Fibroblast of skin of scalp (primary cell): Measurements from ENCODE around the gene PDCD7.
"Not testable (repeated sequence)": the region's sequence is repeated elsewhere in the genome, so short reads cannot be mapped to it uniquely, and the experiment has no call there.

Experiments
- DNase-seq: peaks from one replicate; pipeline ENCODE4 v3.0.0-alpha.2; 2013

The PDCD7 gene

GRCh38 chr15:65115542-65115941, 18.1 kb downstream of the PDCD7 start:
- DNase-seq, result no peak

- DNase-seq, result no peak
These were observed 18.5 kb downstream of the PDCD7 start, which contains the start of gene UBAP1L for GRCh38 chr15:65115086-65115485. TSS of gene UBAP1L (minus strand) at chr15:65115200. CDS start at chr15:65106215, 8,985 bp downstream.

DNA sequence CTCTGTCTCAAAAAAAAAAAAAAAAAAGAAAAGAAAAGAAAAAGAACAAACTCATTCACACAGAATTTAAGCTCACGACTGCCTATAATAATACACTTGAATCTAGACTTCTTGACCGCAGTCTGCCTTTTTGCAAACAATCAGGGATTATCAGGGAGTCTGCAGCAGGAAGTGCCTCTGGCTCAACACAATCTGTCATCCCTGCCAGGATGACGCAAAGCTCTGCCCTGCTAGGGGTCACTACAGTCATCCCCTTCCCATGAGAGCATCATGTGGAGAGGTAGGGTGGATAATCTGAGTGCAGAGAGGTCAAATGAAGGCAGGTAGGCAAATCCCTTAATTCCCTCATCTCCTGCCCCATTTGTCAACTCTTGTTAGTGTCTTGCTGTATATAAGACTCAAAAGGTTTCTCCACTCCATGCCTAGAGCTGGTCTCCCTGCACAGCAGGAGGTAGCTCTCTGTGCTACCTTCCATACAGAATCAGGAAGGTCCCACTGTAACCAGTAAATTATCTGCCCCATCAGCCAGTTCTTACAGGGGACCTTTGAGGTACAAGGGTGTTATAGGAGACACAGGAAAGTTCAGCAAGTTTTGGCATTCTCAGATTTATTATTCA, 22.8 kb downstream of the PDCD7 start:
- DNase-seq, result peak; percentile 18

DNA sequence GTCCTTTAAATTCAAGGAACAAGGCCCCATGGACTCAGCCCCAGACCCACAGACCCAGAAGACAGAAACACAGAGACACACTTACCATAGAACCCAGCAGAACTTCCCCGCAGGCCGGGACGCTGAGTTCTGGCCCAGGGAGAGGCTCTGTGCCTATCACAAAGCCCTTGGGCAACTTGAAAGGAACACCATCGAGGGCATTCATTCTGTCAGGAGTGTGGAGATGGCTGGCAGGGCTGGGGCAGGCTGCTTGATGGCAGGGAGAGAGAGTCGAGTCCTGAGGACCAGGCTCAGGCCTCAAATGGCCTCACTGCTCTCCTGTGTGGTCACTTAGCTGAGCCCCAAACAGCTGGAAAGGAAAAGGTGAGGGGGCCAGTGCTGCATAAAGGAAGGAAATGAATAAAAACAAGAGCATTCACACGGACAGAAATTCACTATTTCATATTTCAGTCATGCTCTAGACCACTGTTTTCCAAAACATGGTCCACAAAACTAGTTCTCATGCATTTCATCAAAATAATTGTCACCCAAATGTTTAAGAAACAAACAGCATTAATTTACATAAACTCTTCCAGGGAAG, 27.5 kb downstream of the PDCD7 start:
- no peak for DNase-seq

DNA sequence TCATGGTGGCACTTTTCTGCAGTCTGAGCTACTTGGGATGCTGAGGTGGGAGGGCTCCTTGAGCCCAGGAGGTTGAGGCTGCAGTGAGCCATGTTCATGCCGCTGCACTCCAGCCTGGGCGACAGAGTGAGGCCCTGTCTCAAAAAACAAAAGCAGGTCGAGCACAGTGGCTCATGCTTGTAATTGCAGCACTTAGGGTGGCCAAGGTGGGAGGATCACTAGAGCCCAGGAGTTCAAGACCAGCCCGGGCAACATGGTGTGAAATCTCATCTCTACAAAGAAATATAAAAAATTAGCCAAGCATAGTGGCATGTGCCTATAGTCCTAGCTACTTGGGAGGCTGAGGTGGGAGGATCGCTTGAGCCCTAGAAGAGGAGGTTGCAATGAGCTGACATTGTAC, 28.6 kb downstream of the PDCD7 start:
- DNase-seq, result no peak

DNA sequence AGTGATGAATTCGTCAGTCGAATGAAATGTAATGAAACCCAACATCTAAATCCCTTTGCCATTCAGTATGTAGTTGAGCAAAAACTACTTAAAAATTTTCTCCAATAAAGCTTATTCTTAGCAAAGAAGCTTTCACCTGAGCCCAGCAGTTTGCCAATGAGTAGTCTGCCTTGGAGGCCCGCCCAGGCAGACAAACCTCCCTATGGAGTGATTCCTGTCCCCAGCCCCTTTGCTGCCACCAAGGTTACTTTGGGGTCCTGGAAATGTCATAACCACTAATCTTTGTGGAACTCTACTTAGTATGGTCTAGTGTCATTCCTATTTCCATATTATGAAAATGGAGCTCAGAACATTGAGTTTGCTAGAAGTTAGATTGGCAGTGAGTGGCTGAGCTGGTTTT, 30.7 kb downstream of the PDCD7 start:
- DNase-seq, result no peak

DNA sequence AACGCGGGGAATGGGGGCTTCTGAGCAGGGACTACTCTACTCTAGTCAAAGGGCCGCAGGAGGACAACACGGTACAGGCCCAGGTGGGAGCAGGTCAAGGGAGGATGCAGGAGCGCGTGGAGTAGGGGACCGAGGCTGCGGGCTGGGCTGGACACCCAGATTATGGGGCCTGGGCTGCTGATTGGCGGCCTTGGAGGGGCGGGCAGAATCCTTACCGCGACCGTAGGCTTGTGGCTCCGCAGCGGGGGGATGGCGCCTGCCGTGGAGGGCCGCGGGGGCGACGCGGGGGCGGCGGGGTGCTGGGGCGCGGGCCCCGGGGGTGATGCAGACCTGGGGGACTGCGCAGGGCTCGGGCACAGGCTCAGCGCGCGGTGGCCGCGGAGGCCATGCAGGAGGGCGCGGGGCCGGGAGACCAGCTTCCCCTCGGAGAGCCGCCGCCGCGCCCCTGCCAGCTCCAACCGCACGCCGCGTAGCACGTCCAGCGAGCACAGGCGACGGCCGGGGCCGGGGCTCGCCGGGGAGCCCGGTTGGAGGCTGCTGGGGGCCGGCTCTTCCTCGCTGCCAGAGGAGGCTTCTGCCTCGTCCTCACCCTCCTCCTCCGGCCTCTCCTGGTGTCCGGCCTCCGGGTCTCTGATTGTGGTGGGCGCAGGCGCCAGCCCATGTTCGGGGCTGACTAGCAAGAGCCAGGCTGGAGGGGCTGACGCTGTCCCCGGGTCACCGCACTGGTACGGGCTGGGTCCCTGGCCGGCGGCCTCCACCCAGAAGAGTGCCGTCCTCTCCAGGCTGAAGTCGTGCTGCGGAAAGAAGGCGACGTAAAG, 31.5 kb downstream of the PDCD7 start:
- no peak for DNase-seq

GRCh38 chr15:65101411-65101890, 32.2 kb downstream of the PDCD7 start:
- DNase-seq, result peak; percentile 68

DNA sequence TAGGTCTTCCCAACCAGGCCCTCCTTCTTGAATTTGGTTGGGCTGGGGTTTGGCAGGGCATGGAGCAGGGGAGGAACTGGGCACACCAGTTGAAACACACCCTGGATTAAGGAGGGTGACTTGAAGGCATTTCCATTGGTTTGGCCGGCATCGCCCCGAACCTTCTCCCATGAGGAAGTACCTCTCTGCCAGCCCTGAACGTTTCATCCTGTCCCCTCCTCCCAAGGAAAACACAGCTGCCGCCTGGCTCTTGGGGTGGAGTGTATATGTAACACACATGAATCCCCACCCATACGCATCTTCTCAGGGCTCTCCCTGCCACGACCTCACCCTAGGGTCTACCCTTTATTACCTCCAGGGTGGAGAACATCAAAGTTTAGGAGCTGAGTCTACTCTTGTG, 33.2 kb downstream of the PDCD7 start:
- DNase-seq, result no peak

- not testable (repeated sequence) for DNase-seq
These were observed 33.8 kb downstream of the PDCD7 start for GRCh38 chr15:65099801-65100200.

DNA sequence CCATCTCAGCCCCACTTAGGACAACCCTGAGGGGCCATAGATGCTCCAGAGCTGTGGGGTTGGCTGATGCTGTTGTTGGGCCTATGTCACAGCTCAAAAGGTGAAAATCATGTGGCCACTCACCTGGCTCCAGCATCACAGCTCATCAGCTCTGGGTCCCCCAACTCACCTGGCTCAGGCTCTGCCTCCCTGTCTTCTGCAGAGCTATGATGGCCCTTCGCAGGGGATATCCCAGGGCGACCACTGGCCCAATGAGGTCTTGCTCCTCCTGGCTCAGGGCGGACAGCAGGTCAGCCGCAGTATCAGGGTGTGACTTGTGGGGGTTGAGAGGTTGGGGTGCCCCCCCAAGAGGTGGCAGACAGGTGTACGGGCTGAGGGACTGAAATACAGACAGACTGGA, 34.3 kb downstream of the PDCD7 start:
- DNase-seq, result no peak

DNA sequence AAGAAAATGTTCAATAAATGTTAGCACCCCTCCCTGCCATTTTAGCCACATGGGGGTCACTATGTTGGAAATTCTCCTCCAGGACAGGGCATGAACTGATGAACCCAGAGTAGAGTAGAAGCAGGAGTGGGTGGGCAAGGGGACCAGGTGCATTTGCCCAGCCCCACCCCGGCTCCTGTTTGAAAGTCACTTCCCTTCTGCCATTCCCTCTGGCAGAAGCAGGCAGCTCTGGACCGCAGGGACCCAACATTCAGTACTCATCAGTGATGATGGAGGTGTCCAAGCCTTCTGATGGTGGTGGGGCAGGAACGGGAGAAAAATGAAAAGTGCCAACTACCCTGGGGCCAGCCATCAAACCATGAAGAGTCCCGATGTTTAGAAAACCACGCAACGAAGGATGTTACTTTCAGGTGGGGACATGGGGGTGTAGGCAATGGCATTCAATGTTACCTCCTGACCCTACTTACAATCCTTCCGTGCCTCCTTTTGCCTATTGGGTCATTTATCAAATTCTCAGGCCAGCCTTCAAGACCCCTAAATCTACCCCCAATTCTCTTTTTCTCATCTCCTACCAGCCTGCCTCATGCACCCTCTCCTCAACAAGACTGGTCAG, 35.9 kb downstream of the PDCD7 start:
- no peak for DNase-seq

- DNase-seq, result no peak
These were observed 36.9 kb downstream of the PDCD7 start for GRCh38 chr15:65096481-65097385.

DNA sequence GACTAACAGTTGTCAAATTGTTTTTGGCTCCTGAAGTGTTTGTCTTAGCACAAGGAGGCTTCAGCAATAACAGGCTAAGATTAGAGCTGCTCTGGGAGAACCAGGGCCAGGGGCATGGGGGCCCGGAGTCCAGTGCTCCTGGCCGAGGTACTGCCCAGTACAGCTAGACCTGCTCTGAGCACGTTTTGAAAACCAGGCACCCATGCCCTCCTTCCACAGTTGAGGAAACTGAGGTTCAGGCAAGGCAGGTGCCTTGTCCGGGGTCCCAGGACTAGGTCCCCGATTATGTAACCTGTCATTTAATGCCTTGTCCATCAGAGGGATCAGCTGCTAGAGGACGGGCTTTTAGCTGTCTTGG, 37.9 kb downstream of the PDCD7 start:
- DNase-seq, result no peak

- DNase-seq, result no peak
These were observed 38.4 kb downstream of the PDCD7 start for GRCh38 chr15:65095011-65095746.

GRCh38 chr15:65094294-65094995, 39.2 kb downstream of the PDCD7 start:
- no peak for DNase-seq

DNA sequence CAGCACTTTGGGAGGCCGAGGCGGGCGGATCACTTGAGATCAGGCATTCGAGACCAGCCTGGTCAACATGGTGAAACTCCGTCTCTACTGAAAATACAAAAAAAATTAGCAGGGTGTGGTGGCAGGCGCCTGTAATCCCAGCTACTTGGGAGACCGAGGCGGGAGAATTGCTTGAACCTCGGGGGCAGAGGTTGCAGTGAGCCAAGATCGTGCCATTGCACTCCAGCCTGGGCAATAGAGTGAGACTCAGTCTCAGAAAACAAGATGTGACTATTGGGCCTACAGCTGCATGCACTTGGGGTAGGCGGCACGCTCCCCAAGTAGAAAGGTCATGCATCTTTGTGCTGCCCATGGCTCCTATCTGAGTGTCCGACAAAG, 39.8 kb downstream of the PDCD7 start:
- not testable (repeated sequence) for DNase-seq

- DNase-seq, result no peak
These were observed 40.5 kb downstream of the PDCD7 start for GRCh38 chr15:65092911-65093792.

DNA sequence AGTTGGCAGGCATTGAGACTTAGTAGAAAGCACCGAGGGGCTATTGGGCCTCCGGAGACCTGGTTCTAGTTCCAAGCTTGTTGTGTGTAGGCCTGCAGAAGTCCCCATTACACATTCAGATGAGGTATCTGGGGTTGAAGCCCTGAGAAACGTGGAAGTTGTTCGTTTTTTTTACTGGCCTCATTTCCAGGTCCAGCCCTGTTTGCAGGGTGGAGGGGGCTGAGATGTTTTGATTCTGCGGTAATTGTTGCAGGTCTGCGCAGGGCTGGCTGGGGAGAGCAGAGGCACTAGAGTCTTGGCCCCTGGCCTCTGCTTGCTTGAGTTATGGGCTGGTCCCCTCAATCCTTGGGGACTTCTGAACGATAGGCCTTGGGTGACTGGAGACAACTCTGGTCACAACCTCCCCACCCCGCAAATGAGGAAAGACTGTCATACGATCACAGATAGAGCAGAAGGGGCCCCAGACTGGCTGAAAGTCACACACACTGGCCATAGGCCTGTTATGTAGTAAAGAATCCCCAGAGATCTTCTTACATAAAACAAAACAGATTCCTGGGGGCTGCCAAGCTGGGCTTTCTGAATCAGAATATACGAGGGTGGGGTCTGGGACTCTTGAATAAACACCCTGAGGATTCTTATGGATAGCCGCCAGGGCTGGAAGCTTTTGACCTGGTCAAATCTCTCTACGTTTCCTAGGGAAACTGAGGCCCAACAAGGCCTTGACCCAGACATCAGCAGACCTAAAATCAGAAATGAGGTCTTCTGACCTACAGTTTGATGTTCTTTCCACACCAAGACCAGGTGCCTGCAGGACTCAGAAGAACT, 41.5 kb downstream of the PDCD7 start:
- DNase-seq, result no peak
